ENCODE measurements around the gene XCL2.

Gene XCL2

DNA sequence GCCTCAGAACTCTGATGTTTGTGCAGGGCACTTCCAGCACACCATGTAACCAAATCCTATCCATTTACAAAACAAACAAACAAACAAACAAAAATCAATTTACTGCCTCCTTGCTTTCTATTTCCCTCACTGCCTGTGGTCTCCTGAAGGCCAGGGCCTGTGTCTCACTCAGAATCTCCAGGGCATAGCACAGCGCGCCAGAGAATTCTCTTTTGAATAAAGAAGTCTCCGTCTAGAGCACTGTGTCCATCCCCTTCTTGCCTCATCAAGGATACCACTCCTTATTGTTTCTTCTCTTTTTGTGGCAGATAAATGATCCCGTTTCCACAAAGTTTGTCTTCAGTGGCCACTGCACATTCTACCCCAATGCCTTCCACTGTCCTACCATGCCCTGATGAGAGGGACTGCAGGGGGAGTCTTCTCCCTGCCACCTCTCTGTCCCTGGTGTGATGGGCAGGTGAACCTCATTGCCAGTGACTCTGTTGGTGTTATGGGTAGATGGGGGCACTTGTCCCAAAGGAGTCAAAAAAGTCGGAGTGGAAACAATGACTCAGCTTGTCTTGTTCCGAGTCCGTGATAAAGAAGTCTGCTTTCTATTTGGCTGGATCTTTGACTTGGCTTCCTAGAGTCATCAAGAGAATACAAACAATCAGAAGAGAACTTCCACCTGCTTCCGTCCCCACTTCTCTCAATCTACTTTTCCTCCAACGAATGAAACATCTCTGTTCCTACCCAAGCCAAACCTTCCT, 30.0 kb downstream of the XCL2 start:
- DNase-seq = peak in 1 of 5 experiments; percentile 51

DNA sequence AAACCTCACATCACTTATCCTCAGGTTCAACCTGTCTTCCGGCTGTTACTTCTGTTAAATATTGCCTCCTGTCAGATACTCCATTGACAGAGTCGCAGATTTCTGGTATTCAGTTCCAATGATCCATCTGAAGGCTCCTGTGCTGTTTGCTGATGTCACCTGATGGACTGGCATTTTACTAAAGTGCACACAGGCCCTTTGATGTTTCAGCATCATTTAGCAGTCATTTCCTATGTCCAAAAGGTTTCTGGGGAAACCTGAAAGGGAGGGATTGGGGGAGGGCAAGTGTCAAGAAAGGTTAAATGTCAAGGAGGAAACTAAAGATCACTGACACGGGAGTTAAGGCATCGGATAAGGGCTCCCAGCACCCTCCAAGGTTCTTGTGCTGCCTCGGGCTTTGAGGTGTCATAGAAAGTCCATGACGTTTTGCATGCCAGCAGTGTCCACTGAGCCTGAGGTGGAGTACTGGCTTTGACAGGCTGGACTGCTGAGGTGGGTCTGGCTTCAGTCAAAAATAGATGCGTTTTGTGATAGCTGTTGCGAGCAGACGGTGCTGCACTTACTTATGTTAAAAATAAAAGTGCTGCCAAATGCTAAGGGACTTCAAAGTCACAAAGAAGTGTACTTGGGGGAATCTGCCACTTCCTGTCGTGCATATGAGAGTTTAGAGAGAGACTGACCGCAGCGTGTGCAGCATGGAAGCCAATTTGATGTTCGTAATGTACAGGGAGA, 30.8 kb downstream of the XCL2 start:
- DNase-seq = peak in 2 of 5 experiments; percentile 53 to 92

GRCh38 chr1:168509875-168510791, 33.7 kb downstream of the XCL2 start:
- peak in 2 of 5 experiments; percentile 39 to 59 for DNase-seq

GRCh38 chr1:168509210-168509609, 34.6 kb downstream of the XCL2 start:
- DNase-seq = no peak

DNA sequence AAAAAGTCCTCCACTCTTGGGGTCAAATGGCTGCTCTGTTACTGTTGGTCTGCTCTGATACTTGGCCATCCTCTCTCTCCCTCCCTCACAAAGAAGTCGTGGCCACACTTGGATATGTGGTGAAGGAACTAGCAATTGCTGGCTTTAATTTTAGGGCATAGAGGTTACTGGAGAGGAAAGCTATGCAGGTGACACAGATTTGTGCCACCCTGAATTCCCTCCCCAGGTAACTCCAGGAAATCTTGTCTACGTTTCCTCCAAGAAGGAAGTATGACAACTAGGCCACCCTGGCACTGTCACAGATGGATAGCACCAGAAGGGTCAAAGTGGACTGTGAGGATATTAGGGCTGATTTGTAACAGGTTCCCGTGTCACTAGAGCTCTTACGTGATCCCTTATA, 36.0 kb downstream of the XCL2 start:
- DNase-seq = no peak

GRCh38 chr1:168507231-168507630, 36.6 kb downstream of the XCL2 start:
- DNase-seq = no peak

DNA sequence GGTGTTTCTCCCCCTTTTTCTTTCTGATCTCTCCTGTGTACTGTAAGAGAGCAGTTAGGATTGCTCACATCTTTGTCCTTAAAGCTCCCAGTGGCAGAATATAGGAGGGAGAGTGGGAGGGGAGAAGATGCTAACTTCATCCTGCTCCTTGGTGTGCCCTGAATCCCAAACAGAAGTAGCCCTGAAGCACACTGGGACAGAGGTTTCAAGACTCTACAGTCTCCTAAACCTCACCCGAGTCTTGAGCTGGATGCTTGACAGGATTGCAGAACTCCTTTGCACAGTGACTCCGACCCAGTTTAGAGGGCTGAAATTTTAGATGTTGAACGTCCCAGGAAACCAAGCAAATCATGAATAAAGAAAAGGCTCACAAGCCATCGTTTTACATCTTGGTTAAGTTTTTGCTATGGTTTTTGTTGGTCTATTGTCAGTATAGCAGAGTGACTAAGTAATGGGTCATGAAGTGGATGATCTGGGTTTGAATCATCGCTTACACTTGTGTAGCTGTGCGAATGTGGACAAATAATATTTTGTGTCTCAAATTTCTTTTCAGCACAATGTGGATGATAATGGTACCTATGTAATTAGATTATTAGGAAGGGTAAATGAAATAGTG, 37.5 kb downstream of the XCL2 start:
- DNase-seq = no peak

DNA sequence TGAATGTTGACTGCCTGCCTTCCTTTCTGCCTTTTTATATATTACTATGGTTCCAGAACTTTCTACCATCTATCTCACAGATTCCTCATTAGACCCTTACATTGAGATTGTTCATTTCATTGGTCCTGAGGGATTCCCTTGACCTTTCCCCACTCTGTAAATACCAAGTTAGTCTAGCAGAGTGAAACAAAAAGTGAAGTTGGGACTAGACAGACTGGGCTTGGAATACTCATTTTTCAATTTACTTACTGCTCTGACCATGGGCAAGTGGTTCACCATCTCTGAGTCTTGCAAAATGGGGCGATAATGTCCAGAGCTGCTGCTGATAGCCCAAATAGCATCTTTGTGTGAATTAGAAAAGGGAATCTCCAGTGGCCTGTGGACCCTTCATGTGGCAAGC, 38.8 kb downstream of the XCL2 start:
- DNase-seq = no peak

DNA sequence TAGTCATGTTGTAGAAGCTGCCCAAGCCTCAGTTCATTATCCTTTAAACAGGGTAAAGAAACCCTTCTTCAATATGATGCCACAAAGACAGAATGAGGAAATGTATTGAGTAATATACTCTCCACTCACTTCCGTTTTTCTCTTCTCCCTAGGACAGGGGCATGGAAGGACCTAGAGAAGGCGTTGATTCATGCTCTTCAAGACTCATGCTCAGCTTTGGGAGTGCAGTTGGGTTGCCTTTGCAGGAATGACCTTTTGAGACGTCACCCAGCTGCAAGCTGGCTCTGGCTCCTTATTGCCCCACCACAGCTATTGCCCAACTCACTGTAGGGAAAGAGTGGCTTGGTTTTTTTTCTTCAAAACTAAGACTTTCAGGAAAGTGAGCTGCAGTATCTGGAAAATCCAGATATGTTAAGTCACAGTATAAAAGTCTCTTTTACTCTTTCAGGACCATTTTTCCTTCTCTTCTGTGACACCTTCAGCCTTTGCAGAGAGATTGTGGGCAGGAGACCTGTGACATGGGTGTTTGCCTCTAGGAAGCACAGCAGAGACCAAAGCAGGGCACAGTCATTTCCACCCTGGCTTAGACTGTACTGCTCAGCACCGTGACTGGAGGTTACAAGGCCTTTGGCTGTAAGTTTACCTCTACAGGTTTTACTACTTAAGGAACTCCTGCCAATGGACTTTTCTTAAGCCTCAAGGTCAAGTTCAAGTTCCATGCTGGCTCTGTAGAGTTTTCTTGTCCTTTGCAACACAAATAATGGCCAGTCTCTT, 39.5 kb downstream of the XCL2 start:
- peak in 1 of 5 experiments; percentile 83 for DNase-seq

DNA sequence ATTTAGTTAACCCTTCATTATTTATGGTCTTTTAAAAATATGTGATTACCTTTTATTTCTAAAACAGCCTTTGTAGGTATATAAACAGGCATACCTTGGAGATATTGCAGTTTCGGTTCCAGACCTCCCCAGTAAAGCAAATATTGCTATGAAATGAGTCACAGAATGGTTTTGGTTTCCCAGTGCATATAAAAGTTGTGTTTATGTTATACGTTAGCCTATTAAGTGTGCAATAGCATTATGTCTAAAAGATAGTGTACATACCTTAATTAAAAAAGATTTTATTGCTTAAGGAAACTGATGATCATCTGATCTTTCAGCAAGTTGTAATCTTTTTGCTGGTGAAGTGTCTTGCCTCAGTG, 44.1 kb downstream of the XCL2 start:
- peak in 1 of 5 experiments; percentile 45 for DNase-seq

DNA sequence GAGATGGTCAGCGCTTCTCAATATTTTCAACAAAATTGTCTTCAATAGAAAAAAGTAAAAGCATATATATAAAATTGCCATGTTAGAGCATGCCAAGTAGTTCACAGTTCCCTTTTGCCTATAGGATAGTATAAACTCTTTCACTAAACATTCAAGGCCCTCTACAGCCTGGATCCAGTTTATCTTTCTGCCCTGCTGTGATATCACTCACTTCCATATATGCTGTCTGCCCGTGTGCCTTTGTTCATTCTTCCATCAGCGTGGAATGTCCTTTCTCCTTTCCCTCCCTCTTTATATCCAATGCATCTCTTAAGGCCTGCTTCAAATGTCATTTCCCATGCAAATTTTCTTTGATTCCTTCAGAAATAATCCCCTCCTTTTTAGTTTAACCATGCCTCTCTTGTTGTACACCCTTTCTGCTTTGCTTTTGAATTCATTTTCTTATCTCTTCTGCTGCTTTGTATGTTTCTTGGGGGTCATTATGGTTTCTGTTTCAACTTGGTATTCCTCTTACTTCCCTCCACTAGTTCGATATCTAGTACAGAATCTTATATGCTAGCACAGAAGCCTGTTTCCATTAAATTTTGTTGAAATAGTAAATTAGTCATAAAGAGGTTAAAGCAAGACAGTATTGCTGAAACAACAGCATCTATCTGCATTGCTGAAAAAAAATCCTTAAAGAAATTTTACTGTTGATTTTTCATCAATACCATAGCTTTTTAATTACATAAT, 44.7 kb downstream of the XCL2 start:
- no peak for DNase-seq

DNA sequence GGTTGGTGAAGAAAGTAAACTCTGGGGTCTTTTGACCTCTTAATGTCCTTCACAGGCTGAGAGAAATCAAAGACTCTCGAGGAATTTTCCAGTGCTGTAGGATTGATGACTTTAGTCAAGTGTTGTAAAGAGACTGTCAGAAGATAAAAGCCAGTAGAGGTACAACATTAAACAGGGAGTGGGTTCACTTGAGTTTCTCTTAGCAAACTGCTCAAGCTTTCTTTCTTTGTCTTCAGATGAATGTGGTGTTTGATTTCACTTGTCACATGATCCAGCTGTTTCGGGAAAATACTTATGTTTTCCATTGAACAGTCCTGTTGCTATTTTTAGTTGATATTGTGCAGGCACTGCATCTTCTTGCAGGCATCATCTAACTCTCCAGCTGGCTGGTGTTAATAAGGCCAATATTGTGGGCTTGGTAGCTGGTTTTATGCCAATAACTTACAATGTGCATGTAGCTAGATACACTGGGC, 45.6 kb downstream of the XCL2 start:
- DNase-seq = no peak

GRCh38 chr1:168497376-168497950, 46.3 kb downstream of the XCL2 start:
- no peak for DNase-seq

DNA sequence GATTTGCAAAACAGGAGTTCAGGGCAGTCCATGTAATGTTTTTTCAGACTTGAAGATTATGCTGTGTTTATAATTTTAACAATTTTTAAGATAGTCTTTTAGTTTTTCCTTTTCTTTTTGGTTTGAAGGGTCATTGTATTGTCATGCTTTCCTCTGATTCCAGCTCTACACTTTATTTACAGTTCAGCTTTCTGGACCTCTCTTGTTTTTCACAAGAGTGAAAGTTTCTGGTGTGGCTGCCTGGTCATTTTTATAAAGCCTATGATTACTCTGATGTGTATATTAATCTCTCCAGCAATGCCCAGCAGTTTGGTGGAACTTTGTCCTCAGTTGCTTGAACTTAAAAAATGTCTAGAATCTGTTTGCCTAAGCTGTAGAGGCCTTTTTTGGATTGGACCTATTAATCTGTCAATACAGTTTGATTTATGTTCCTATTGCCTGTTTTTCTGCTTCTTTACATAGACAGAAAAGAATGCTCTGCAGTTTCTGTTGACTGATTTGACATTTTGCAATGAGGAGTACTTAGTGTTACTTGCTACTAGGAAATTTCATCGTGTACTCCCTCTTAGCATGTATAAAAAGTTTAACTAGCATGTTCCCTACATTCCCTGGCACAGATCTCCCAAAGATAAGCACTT, 52.2 kb downstream of the XCL2 start:
- DNase-seq = no peak
